Activated naive CD4-positive, alpha-beta T cell treated with anti-CD3 and anti-CD28 coated beads, Interleukin-2, amount 50 U/mL, for 24 hours (primary cell): ENCODE results near the gene PRR14.
A peak's percentile ranks its signal among the peaks of the same experiment; 100 is the strongest.

ENCODE experiments used
- H3K27ac Mint-ChIP-seq: one replicate; pipeline ENCODE4 v1.8.0; 2021; ENCODE audit warnings: mild to moderate bottlenecking, mixed read lengths
- H3K27me3 Mint-ChIP-seq: one replicate; pipeline ENCODE4 v1.8.0; 2021; ENCODE audit warnings: mixed read lengths
- H3K36me3 Mint-ChIP-seq: one replicate; pipeline ENCODE4 v1.8.0; 2021; ENCODE audit warnings: mixed read lengths
- H3K4me1 Mint-ChIP-seq: one replicate; pipeline ENCODE4 v1.8.0; 2021; ENCODE audit warnings: mixed read lengths
- H3K4me3 Mint-ChIP-seq: one replicate; pipeline ENCODE4 v1.8.0; 2021; ENCODE audit warnings: mild to moderate bottlenecking, mixed read lengths
- H3K9me3 Mint-ChIP-seq: one replicate; pipeline ENCODE4 v1.8.0; 2021; ENCODE audit warnings: mixed read lengths

PRR14 gene

GRCh38 chr16:30651124-30652004 lies 604 bp downstream of the PRR14 start:
- Mint-ChIP-seq H3K27ac (peak overlapping the region; percentile 98), H3K36me3 (peaks cover 11% of the 10 kb centered on the region), H3K4me1 (peaks cover 26% of the 10 kb centered on the region), H3K9me3 (no peaks in the 10 kb centered on the region), H3K4me3 (peak overlapping the region; percentile 98), H3K27me3 (no peaks in the 10 kb centered on the region)

- H3K27ac Mint-ChIP-seq: peak overlapping the region; percentile 73
- H3K27me3 Mint-ChIP-seq: no peaks in the 10 kb centered on the region
- H3K4me1 Mint-ChIP-seq: peaks cover 32% of the 10 kb centered on the region
- H3K4me3 Mint-ChIP-seq: peak overlapping the region; percentile 89
- H3K9me3 Mint-ChIP-seq: no peaks in the 10 kb centered on the region
- peaks cover 11% of the 10 kb centered on the region for H3K36me3 Mint-ChIP-seq
Measured at GRCh38 chr16:30652005-30652296, 1.2 kb downstream of the PRR14 start.

- Mint-ChIP-seq H3K36me3 (peaks cover 11% of the 10 kb centered on the region), H3K4me1 (peaks cover 39% of the 10 kb centered on the region), H3K27ac (peak overlapping the region; percentile 73), H3K4me3 (peak overlapping the region; percentile 89), H3K9me3 (no peaks in the 10 kb centered on the region), H3K27me3 (no peaks in the 10 kb centered on the region)
Measured at GRCh38 chr16:30652718-30653117, 2.0 kb downstream of the PRR14 start.

- no peaks in the 10 kb centered on the region for H3K9me3 Mint-ChIP-seq
- no peak overlapping the region for H3K27ac Mint-ChIP-seq
- no peak overlapping the region for H3K4me3 Mint-ChIP-seq
- no peaks in the 10 kb centered on the region for H3K27me3 Mint-ChIP-seq
- peaks cover 36% of the 10 kb centered on the region for H3K4me1 Mint-ChIP-seq
- peaks cover 12% of the 10 kb centered on the region for H3K36me3 Mint-ChIP-seq
Measured at GRCh38 chr16:30654856-30655255, 4.1 kb downstream of the PRR14 start.

GRCh38 chr16:30655815-30656347 lies 5.1 kb downstream of the PRR14 start:
- Mint-ChIP-seq H3K9me3 (no peaks in the 10 kb centered on the region), H3K36me3 (peaks cover 16% of the 10 kb centered on the region), H3K4me3 (no peak overlapping the region), H3K27me3 (no peaks in the 10 kb centered on the region), H3K4me1 (peaks cover 35% of the 10 kb centered on the region), H3K27ac (peak overlapping the region; percentile 72)

GRCh38 chr16:30656388-30656787 lies 5.6 kb downstream of the PRR14 start:
- Mint-ChIP-seq H3K9me3 (no peaks in the 10 kb centered on the region), H3K36me3 (peaks cover 18% of the 10 kb centered on the region), H3K27ac (peak overlapping the region; percentile 72), H3K4me1 (peaks cover 40% of the 10 kb centered on the region), H3K27me3 (no peaks in the 10 kb centered on the region), H3K4me3 (peak overlapping the region; percentile 47)

GRCh38 chr16:30656974-30657865 lies 6.5 kb downstream of the PRR14 start:
- peak overlapping the region; percentile 87 for H3K4me3 Mint-ChIP-seq
- no peaks in the 10 kb centered on the region for H3K9me3 Mint-ChIP-seq
- H3K4me1 Mint-ChIP-seq: peaks cover 42% of the 10 kb centered on the region
- H3K27ac Mint-ChIP-seq: peak overlapping the region; percentile 94
- H3K27me3 Mint-ChIP-seq: no peaks in the 10 kb centered on the region
- H3K36me3 Mint-ChIP-seq: peaks cover 21% of the 10 kb centered on the region

- Mint-ChIP-seq H3K36me3 (peaks cover 16% of the 10 kb centered on the region), H3K4me1 (peaks cover 40% of the 10 kb centered on the region)
Measured at GRCh38 chr16:30657866-30658730, 7.3 kb downstream of the PRR14 start, which contains the start of gene FBRS. Gene FBRS (plus strand): TSS chr16:30658431. CDS start chr16:30659519, 1,088 bp downstream.

GRCh38 chr16:30658731-30659506 lies 8.2 kb downstream of the PRR14 start:
- Mint-ChIP-seq H3K4me1 (peaks cover 48% of the 10 kb centered on the region), H3K4me3 (peak overlapping the region; percentile 94), H3K36me3 (peaks cover 22% of the 10 kb centered on the region), H3K27ac (peak overlapping the region; percentile 100), H3K27me3 (no peaks in the 10 kb centered on the region), H3K9me3 (no peaks in the 10 kb centered on the region)

More at GRCh38 chr16:30657866-30658730, 7.3 kb downstream of the PRR14 start, which contains the start of gene FBRS:
- H3K9me3 Mint-ChIP-seq: no peaks in the 10 kb centered on the region
- H3K27me3 Mint-ChIP-seq: no peaks in the 10 kb centered on the region
- peak within 1 kb of the TSS; percentile 100 for H3K27ac Mint-ChIP-seq
- H3K4me3 Mint-ChIP-seq: peak within 1 kb of the TSS; percentile 94

- no peaks in the 10 kb centered on the region for H3K9me3 Mint-ChIP-seq
- H3K27ac Mint-ChIP-seq: peak overlapping the region; percentile 98
- peaks cover 50% of the 10 kb centered on the region for H3K4me1 Mint-ChIP-seq
- H3K4me3 Mint-ChIP-seq: peak overlapping the region; percentile 95
- peaks cover 22% of the 10 kb centered on the region for H3K36me3 Mint-ChIP-seq
- no peaks in the 10 kb centered on the region for H3K27me3 Mint-ChIP-seq
Measured at GRCh38 chr16:30659507-30660423, 9.0 kb downstream of the PRR14 start.

- Mint-ChIP-seq H3K27me3 (no peaks in the 10 kb centered on the region), H3K9me3 (no peaks in the 10 kb centered on the region), H3K36me3 (peaks cover 20% of the 10 kb centered on the region), H3K4me3 (peak overlapping the region; percentile 95), H3K27ac (peak overlapping the region; percentile 99), H3K4me1 (peaks cover 57% of the 10 kb centered on the region)
Measured at GRCh38 chr16:30660424-30661261, 9.9 kb downstream of the PRR14 start.

GRCh38 chr16:30662449-30662848 lies 11.7 kb downstream of the PRR14 start:
- Mint-ChIP-seq H3K4me3 (peak overlapping the region; percentile 95), H3K4me1 (peaks cover 44% of the 10 kb centered on the region), H3K9me3 (no peaks in the 10 kb centered on the region), H3K27ac (no peak overlapping the region), H3K27me3 (no peaks in the 10 kb centered on the region), H3K36me3 (peaks cover 20% of the 10 kb centered on the region)

GRCh38 chr16:30663038-30663437 lies 12.3 kb downstream of the PRR14 start:
- Mint-ChIP-seq H3K36me3 (peaks cover 24% of the 10 kb centered on the region), H3K27me3 (no peaks in the 10 kb centered on the region), H3K4me1 (peaks cover 44% of the 10 kb centered on the region), H3K4me3 (peak overlapping the region; percentile 44), H3K27ac (peak overlapping the region; percentile 88), H3K9me3 (no peaks in the 10 kb centered on the region)
